HL-60/S4 (cell line): ENCODE results near the gene IL1RAPL1.

Experiments
- in situ Hi-C: fragments of 300-500 bp; cut with MboI; formaldehyde crosslinking; loops from 2 replicates; pipeline ENCODE4 v1.14.3; 2022; ENCODE audit warnings: low sequenced_read_pairs

IL1RAPL1 gene

DNA sequence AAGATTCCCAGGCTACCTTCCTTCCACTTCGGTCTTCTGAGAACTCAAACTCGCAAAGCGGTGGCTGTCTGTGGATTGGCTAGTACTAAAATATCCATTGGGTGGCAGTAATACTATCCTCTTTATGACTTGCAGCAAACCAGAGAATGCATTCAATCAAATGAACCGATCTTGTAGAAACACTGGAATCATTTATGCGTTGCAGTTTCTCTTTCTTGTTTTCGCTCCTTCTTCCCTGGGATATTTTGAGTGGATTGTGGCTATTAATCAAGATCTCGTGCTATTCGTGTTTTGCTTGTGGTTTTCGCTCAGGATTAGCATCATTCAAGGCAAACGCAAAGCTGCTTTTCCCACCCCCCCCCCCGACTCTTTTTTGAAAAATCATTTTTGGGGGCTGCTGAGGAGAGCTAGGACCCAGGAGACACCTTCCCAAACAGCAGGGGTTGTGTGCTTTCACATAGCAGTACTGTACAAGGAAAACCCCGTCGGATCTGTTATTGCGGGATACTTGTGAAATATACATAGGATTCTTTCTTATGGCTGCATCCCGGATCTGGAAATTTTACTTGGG, at the start of gene IL1RAPL1:
Gene IL1RAPL1 (plus strand): TSS at position 466 of the 571 bp plus-strand sequence.
- in situ Hi-C loops, result no loop called here

- in situ Hi-C loops, result no loop called here
Measured at GRCh38 chrX:28542791-28543190, 44.5 kb upstream of the IL1RAPL1 start.

- in situ Hi-C loops, result no loop called here
Measured at GRCh38 chrX:28549838-28550237, 37.4 kb upstream of the IL1RAPL1 start.

GRCh38 chrX:28550331-28550872, 36.8 kb upstream of the IL1RAPL1 start:
- in situ Hi-C loops, result no loop called here

DNA sequence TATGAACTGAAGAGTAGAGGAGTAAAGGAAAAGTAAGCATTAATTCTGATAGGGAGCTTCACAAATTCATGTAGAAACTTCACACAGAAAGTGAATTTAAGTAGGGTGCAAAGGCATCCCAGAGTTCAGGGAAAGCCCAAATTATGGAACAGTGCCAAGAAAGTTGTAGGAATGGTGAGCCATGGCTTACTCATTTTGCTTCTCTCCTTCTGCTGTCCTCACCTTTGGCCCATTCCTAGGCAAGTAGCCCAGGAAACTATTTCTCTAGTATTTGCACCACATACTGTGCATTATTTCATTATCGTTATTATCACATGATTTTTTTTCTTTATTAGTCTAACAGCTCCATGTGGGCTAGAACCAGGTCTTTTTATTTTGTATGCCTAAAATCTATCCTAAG, 34.9 kb upstream of the IL1RAPL1 start:
- in situ Hi-C loops, result no loop called here

DNA sequence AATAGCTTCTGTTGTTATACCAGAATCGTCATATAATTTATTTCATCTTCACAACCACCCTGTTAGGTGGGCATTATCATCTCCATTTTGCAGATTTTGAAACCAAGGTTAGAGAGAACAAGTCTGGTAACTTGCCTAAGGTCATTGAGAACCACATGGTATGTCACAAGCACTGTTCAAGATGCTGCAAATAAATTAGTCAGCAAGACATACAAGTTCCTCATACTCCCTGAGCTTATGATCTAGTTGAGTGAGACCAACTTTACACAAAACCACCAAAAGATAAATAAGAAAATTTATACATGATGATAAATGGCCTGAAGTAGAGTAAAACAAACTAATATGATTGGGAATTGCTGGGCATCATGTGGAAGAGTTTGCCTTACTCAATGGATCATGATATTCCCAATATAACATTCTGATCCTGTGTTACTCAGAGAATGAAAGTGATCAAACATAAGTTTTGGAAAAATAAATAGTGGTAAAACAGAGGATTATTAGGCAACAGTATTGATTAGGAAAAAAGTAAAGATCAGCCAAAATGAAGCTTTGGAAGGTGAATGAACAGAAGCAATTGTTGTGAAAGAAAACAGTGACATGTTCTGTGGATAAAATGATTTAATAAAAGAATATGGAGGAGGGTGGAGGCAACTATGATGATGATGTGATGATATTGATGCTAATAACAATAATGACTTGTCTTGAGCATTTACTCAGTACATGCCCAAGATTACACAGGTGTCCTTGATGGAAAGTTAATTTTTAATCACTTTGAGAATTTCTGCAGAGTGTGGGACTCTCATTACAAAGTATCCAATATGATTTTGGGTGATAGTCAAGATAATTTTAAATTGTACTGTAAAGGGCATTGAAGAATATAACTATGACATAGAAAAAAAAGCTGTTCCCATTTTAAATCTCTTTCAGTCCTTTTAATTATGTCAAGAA, 34.1 kb upstream of the IL1RAPL1 start:
- in situ Hi-C loops, result no loop called here

DNA sequence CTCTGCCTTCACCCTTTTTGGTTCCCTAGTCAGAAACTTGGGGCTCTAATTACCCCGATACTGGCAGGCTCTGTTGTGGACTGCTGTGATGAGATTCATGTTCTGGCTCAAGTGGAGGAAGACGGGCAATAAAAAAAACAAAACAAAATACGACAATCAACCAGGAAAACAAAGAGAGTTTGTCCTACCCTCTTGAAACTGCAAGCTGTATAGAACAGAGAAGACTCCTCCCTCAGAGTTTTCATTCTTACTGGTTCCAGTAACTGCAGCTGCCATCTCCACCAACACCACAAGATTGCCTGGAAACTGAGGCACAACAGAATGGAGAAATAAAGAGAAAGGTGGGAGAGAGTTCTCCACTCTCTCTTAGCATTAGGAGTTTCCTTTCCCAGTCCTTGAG, 11.1 kb upstream of the IL1RAPL1 start:
- in situ Hi-C loops, result no loop called here

GRCh38 chrX:28581522-28581921, 5.7 kb upstream of the IL1RAPL1 start:
- in situ Hi-C loops, result no loop called here

GRCh38 chrX:28582511-28582910, 4.7 kb upstream of the IL1RAPL1 start:
- in situ Hi-C loops, result no loop called here

DNA sequence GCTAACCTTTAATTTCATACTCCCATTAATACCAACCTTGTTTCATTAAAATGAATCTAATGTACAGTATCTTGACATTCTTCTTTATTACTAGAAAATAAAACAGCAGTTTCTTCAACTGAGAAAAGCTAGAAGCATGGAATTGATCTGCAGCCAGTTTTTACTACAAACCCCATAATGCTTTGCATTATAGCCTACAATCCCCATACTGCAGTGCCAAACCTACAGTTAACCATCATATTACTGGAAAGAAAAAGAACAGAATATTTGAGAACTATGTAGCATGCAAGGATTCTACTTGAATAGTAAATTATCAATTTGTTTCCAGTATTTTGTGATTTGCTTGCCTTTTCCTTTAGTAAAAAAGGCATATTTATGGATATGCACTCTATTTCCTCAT, 3.2 kb upstream of the IL1RAPL1 start:
- in situ Hi-C loops, result no loop called here

GRCh38 chrX:28585767-28586166, 1.5 kb upstream of the IL1RAPL1 start:
- in situ Hi-C loops, result no loop called here

- in situ Hi-C loops, result no loop called here
Measured at GRCh38 chrX:28586286-28586685, 960 bp upstream of the IL1RAPL1 start.

GRCh38 chrX:28589046-28589445, 1.8 kb downstream of the IL1RAPL1 start:
- in situ Hi-C loops, result no loop called here

- in situ Hi-C loops, result no loop called here
Measured at GRCh38 chrX:28590396-28590795, 3.1 kb downstream of the IL1RAPL1 start.

DNA sequence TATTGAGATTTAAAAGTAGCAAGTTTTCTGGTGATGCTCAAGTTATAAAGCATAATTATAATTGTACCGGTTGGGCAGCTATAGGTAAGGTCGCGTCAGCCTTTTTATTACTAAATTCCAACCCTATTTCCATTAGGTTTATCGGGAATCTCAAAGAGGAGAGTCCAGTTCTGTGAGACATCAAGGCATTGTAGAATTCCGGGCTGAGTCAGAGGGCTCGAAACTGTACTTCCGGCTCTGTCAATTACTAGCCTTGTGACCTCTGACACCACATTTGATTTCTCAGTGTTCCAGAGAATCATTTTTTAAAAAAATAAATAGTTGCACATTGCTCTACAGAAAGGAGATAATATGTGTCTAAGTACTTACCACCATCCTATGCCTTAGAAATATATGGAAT, 4.3 kb downstream of the IL1RAPL1 start:
- in situ Hi-C loops, result no loop called here

DNA sequence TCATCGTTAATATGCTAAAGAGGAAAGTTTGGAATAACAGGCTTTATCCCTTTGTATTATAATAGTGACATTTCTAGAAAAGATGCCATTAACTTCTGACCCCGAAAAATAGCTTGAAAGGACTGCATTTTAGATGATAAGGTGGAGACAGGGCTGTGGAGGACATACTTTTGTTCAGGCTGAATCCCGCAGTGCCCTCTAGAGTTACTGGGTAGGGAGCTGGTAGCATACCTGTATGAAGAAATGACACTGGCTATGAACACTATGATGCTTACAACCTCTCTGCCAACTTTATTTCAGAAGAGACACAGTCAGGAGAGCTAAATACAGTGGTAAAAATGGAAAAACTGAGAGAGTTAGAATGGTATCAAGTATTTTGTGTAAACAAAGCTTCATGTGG, 8.1 kb downstream of the IL1RAPL1 start:
- in situ Hi-C loops, result no loop called here

- in situ Hi-C loops, result no loop called here
Measured at GRCh38 chrX:28599957-28600356, 12.7 kb downstream of the IL1RAPL1 start.

GRCh38 chrX:28609003-28609402, 21.8 kb downstream of the IL1RAPL1 start:
- in situ Hi-C loops, result no loop called here

DNA sequence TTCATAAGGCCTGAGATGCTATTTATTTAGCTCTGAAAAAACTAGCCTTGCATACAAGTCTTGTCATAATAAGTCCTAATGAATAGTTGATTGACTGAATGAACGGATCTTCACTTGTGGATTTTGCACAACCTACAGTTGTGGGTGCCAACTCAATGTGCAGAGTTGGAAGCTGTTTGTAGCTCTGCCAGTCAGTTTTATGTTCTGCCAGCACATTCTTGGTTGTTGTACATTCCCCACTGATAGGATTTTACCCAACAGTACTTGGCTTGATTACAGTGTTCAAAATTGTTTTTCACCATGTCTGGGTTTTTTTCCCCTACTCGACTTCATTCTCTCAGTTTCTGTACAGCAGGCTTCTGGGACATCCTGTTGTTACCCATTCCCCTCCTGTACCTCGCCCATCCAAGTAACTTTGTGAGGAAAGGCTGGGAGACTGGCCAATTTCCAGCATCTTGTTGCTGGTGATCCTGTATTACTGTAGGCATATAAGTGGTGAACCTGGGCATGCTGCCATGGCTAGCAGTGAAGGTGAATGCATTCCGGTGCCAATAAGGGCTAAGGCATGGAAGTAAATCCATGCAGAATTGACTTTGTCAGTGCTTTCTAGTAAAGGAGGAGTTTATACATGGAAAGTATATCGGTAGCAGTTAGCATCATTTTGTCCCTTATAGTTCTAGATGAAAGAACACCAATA, 22.8 kb downstream of the IL1RAPL1 start:
- in situ Hi-C loops, result no loop called here

DNA sequence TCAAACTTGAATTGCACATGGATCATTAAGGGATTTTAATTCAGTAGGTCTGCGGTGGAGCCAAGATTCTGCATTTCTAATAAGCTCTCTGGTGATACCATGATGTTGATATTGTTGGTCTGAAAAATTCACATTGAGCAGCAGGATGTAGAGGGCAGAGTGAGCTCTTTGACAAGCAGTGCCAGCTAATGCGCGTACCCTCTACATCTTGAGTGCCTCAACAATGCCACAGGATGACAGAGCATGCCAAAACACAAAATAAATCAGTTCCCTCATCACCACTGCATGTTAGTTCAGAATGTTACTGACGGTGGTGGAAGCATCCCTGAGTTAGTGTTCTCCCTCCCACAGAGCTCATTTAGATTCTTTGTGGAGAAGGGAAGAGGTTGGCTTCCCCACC, 23.5 kb downstream of the IL1RAPL1 start:
- in situ Hi-C loops, result no loop called here

- in situ Hi-C loops, result no loop called here
Measured at GRCh38 chrX:28613558-28613957, 26.3 kb downstream of the IL1RAPL1 start.
